Activated CD4-positive, CD25-positive, alpha-beta regulatory T cell (primary cell): ENCODE data around the gene OTUD3.
"Not testable (repeated sequence)": the region's sequence is repeated elsewhere in the genome, so short reads cannot be mapped to it uniquely, and the experiment has no call there.

Experiments
- DNase-seq, 4 experiments: peaks; one replicate each; lab custom pipeline; 2025; lab: John Stamatoyannopoulos, UW

The OTUD3 gene

GRCh38 chr1:19882111-19883071, at the start of gene OTUD3:
Gene OTUD3, plus strand, starts transcription at chr1:19882395. Its CDS starts 119 bp downstream, at chr1:19882514.
- peak; percentile 74 to 91 (median 84) for DNase-seq

GRCh38 chr1:19835578-19835977, 46.6 kb upstream of the OTUD3 start:
- DNase-seq = no peak

- no peak for DNase-seq
These were observed 44.3 kb upstream of the OTUD3 start for GRCh38 chr1:19837866-19838265.

GRCh38 chr1:19840228-19840627, 42.0 kb upstream of the OTUD3 start:
- no peak for DNase-seq

GRCh38 chr1:19844731-19845495, 37.3 kb upstream of the OTUD3 start:
- DNase-seq = no peak

- DNase-seq = no peak
These were observed 36.6 kb upstream of the OTUD3 start for GRCh38 chr1:19845555-19845954.

GRCh38 chr1:19846338-19846737, 35.9 kb upstream of the OTUD3 start:
- no peak for DNase-seq

GRCh38 chr1:19847334-19847733, 34.9 kb upstream of the OTUD3 start:
- DNase-seq = not testable (repeated sequence)

- DNase-seq = not testable (repeated sequence)
These were observed 32.9 kb upstream of the OTUD3 start for GRCh38 chr1:19849307-19849706.

- no peak for DNase-seq
These were observed 32.0 kb upstream of the OTUD3 start for GRCh38 chr1:19850214-19850613.

- no peak for DNase-seq
These were observed 30.2 kb upstream of the OTUD3 start for GRCh38 chr1:19852036-19852435.

GRCh38 chr1:19854866-19855265, 27.3 kb upstream of the OTUD3 start:
- no peak for DNase-seq

- no peak for DNase-seq
These were observed 23.3 kb upstream of the OTUD3 start for GRCh38 chr1:19858893-19859292.

- DNase-seq = no peak
These were observed 22.3 kb upstream of the OTUD3 start for GRCh38 chr1:19859876-19860275.

GRCh38 chr1:19860418-19860817, 21.8 kb upstream of the OTUD3 start:
- DNase-seq = no peak

GRCh38 chr1:19861034-19861433, 21.2 kb upstream of the OTUD3 start:
- no peak for DNase-seq

- no peak for DNase-seq
These were observed 20.2 kb upstream of the OTUD3 start for GRCh38 chr1:19861842-19862530.

- no peak for DNase-seq
These were observed 19.3 kb upstream of the OTUD3 start for GRCh38 chr1:19862944-19863343.

- DNase-seq = no peak
These were observed 17.5 kb upstream of the OTUD3 start for GRCh38 chr1:19864570-19865160.

GRCh38 chr1:19866029-19866428, 16.2 kb upstream of the OTUD3 start:
- DNase-seq = no peak

- no peak for DNase-seq
These were observed 15.4 kb upstream of the OTUD3 start for GRCh38 chr1:19866758-19867157.

- not testable (repeated sequence) for DNase-seq
These were observed 13.6 kb upstream of the OTUD3 start for GRCh38 chr1:19868575-19868974.
